Liver (tissue), 9 donors: ENCODE measurements around the gene MRPS11. TPM values are rescaled to one million over a fixed set of nuclear protein-coding genes. Genes with fewer than 3 reads are reported as not detected.
"Not testable (repeated sequence)": the region's sequence is repeated elsewhere in the genome, so short reads cannot be mapped to it uniquely, and the experiment has no call there.

ENCODE experiments used
- DNase-seq: peaks from one replicate; pipeline ENCODE4 v3.0.0-alpha.2; 2017; ENCODE audit warnings: low spot score
- H3K27ac ChIP-seq, 2 donors: one replicate each; pipeline ENCODE4 v1.7.0; 2013; ENCODE audit warnings: inconsistent platforms in 2 of 2, low read length in 2 of 2, control low read depth in 1 of 2, low read depth in 1 of 2, mild to moderate bottlenecking in 1 of 2
- H3K27me3 ChIP-seq, 4 donors: one replicate each; pipeline versions ENCODE4 v1.6.1 to v1.7.0; 2013; ENCODE audit warnings: low read length in 3 of 4, inconsistent platforms in 1 of 4, mild to moderate bottlenecking in 1 of 4, moderate library complexity in 1 of 4; ENCODE audit not compliant: control insufficient read depth in 4 of 4, insufficient read depth in 4 of 4
- H3K36me3 ChIP-seq, 4 donors: one replicate each; pipeline versions ENCODE4 v1.6.1 to v1.7.0; 2013; ENCODE audit warnings: low read length in 3 of 4, mild to moderate bottlenecking in 3 of 4, low read depth in 1 of 4, moderate library complexity in 1 of 4; ENCODE audit not compliant: control insufficient read depth in 4 of 4, insufficient read depth in 3 of 4
- H3K4me1 ChIP-seq, 4 donors: one replicate each; pipeline versions ENCODE4 v1.6.1 to v1.7.0; 2013; ENCODE audit warnings: low read length in 3 of 4, mild to moderate bottlenecking in 3 of 4, moderate library complexity in 1 of 4; ENCODE audit not compliant: control insufficient read depth in 4 of 4, insufficient read depth in 4 of 4
- H3K4me3 ChIP-seq, 3 donors: one replicate each; pipeline versions ENCODE4 v1.6.1 to v1.7.0; 2013; ENCODE audit warnings: low read length in 3 of 3, control low read depth in 1 of 3, low read depth in 1 of 3, mild to moderate bottlenecking in 1 of 3
- H3K9ac ChIP-seq, 2 donors: one replicate each; pipeline ENCODE4 v1.7.0; 2013; ENCODE audit warnings: low read length in 2 of 2, mild to moderate bottlenecking in 2 of 2, moderate library complexity in 2 of 2, control low read depth in 1 of 2, low read depth in 1 of 2
- H3K9me3 ChIP-seq, 4 donors: one replicate each; pipeline versions ENCODE4 v1.6.1 to v1.7.0; 2013; ENCODE audit warnings: low read length in 3 of 4; ENCODE audit not compliant: control insufficient read depth in 4 of 4
- EGR1 ChIP-seq, 2 donors: IDR thresholded peaks; 2 replicates each; pipeline ENCODE4 v1.6.1; 2016 to 2018; ENCODE audit warnings: antibody characterized with exemption in 2 of 2, low read depth in 2 of 2
- FOXA1 ChIP-seq: IDR thresholded peaks from 2 replicates; pipeline ENCODE4 v1.6.1; 2016; ENCODE audit warnings: antibody characterized with exemption
- FOXA2 ChIP-seq: IDR thresholded peaks from 2 replicates; pipeline ENCODE4 v1.6.1; 2016; ENCODE audit warnings: antibody characterized with exemption
- GABPA ChIP-seq, 2 donors: IDR thresholded peaks in 1 of 2; conservative IDR thresholded peaks in 1 of 2; 2 replicates each; pipeline ENCODE4 v1.6.1; 2016; ENCODE audit warnings: antibody characterized with exemption in 2 of 2, mild to moderate bottlenecking in 1 of 2, moderate library complexity in 1 of 2
- HNF4A ChIP-seq, 2 donors: conservative IDR thresholded peaks; 2 replicates each; pipeline ENCODE4 v1.6.1; 2016; ENCODE audit warnings: antibody characterized with exemption in 2 of 2, mild to moderate bottlenecking in 2 of 2
- HNF4G ChIP-seq: IDR thresholded peaks from 2 replicates; pipeline ENCODE4 v1.6.1; 2016; ENCODE audit warnings: antibody characterized with exemption
- JUND ChIP-seq, 2 donors: IDR thresholded peaks; 2 replicates each; pipeline ENCODE4 v1.6.1; 2016; ENCODE audit warnings: antibody characterized with exemption in 2 of 2
- NR2F2 ChIP-seq: IDR thresholded peaks from 2 replicates; pipeline ENCODE4 v1.6.1; 2016; ENCODE audit warnings: antibody characterized with exemption
- RAD21 ChIP-seq, 2 donors: IDR thresholded peaks; 2 replicates each; pipeline ENCODE4 v1.6.1; 2016; ENCODE audit warnings: antibody characterized with exemption in 2 of 2, mild to moderate bottlenecking in 2 of 2
- RXRA ChIP-seq, 2 donors: IDR thresholded peaks; 2 replicates each; pipeline ENCODE4 v1.6.1; 2017 to 2018; ENCODE audit warnings: antibody characterized with exemption in 2 of 2, mild to moderate bottlenecking in 1 of 2
- SP1 ChIP-seq: IDR thresholded peaks from 2 replicates; pipeline ENCODE4 v1.6.1; 2018; ENCODE audit warnings: antibody characterized with exemption, mild to moderate bottlenecking
- TAF1 ChIP-seq: conservative IDR thresholded peaks from 2 replicates; pipeline ENCODE4 v1.6.1; 2016; ENCODE audit warnings: antibody characterized with exemption, mild to moderate bottlenecking
- YY1 ChIP-seq: IDR thresholded peaks from 2 replicates; pipeline ENCODE4 v1.6.1; 2016; ENCODE audit warnings: antibody characterized with exemption, mild to moderate bottlenecking
- WGBS: extraction: QIAGEN DNeasy Blood & Tissue Kit; methylation state at CpG from one replicate; pipeline ENCODE4 v1.1.7; 2013; 5-methylcytosine and 5-hydroxymethylcytosine counted together
- polyA plus RNA-seq, 2 donors: library from polyadenylated mRNA; stranded (reverse) in 1 of 2; unstranded in 1 of 2; fragments of 200-250 nt in 1 of 2; fragments of >200 nt in 1 of 2; fragmentation: Nextera tagmentation in 1 of 2; extraction: Ambion mirVana in 1 of 2; gene quantifications; one replicate each; pipeline versions ENCODE4 v1.2.1 to v1.2.3, GENCODE V29; 2013 to 2015
- total RNA-seq, 2 donors: library from RNA; depleted of rRNA; stranded (reverse); fragments of >200 nt; gene quantifications; one replicate each; pipeline ENCODE4 v1.2.3, GENCODE V29; 2014
- TF ChIP-seq, protein P1 (sequence below): IDR thresholded peaks from 2 replicates; pipeline ENCODE4 v1.6.1; 2016; ENCODE audit warnings: antibody characterized with exemption
- TF ChIP-seq, protein P2 (sequence below): IDR thresholded peaks from 2 replicates; pipeline ENCODE4 v1.6.1; 2016; ENCODE audit warnings: antibody characterized with exemption
- TF ChIP-seq, protein P3 (sequence below): IDR thresholded peaks from 2 replicates; pipeline ENCODE4 v1.6.1; 2016; ENCODE audit warnings: antibody characterized with exemption
- TF ChIP-seq, protein P4 (sequence below): IDR thresholded peaks from 2 replicates; pipeline ENCODE4 v1.6.1; 2016; ENCODE audit warnings: antibody characterized with exemption, mild to moderate bottlenecking
- donor health status: healthy.
- donor health status: healthy.
- donor health status: healthy.
- donor health status: healthy.
- donor health status: healthy.

Gene MRPS11
- total and polyA plus RNA-seq, 4 donors: 20.5 to 54.4 (median 32.3) TPM

DNA sequence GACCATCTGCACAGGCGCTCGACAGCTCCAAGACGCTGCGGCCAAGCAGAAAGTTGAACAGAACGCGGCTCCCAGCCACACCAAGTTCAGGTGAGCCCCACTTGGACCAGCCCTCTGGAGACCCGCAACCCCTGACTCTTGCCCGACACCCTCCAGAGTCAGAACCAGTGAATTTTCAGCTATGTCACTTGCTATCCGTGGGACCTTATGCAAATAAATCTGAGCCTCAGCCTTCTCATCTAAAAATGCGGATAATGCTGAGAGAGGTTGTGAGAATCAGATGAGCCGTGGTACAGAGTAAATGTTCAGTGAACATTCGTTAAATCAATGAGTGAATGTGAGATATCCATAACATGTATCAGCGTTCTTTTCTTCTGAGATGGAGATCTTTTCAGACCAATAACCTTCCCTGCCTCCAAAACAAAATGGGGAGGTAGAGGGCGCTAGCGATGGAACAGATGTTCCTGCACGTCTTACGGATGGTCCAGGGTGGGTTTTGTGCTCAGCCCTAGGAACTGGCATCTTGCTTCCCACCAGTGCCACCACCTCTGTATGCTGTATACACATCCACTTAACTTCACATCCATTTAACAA, 524 bp downstream of the MRPS11 start:
- no peaks in the 10 kb centered on the region for H3K27me3 ChIP-seq
- H3K4me1 ChIP-seq: peaks cover 10 to 34% (median 27%) of the 10 kb centered on the region in 4 donors
- H3K36me3 ChIP-seq: peaks cover 0 to 29% (median 18%) of the 10 kb centered on the region in 4 donors
- DNase-seq: no peak
- H3K27ac ChIP-seq: peak overlapping the region; percentile 96 to 99
- 4% methylated on average over 17 of the region's 17 CpGs for WGBS
- H3K9ac ChIP-seq: peak overlapping the region; percentile 89 to 96
- no peaks in the 10 kb centered on the region for H3K9me3 ChIP-seq
- H3K4me3 ChIP-seq: peak overlapping the region; percentile 83 to 96 (median 96)
- TF ChIP-seq RXRA (IDR thresholded peaks at IDR 0.05) (no peak), HNF4A (conservative IDR thresholded peaks at IDR 0.05) (no peak), NR2F2 (no peak), HNF4G (no peak), FOXA2 (no peak), EGR1 (IDR thresholded peaks at IDR 0.05; ENCODE audit: low read depth in 2 of 2) (no peak), TAF1 (no peak), YY1 (no peak), JUND (IDR thresholded peaks at IDR 0.05) (no peak), GABPA (IDR thresholded peaks at IDR 0.05 in 1 of 2, conservative IDR thresholded peaks at IDR 0.05 in 1 of 2) (no peak), FOXA1 (no peak), SP1 (no peak), RAD21 (IDR thresholded peaks at IDR 0.05) (no peak)
- TF ChIP-seq, protein P1, sequence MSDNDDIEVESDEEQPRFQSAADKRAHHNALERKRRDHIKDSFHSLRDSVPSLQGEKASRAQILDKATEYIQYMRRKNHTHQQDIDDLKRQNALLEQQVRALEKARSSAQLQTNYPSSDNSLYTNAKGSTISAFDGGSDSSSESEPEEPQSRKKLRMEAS: no peak
- TF ChIP-seq, protein P2, sequence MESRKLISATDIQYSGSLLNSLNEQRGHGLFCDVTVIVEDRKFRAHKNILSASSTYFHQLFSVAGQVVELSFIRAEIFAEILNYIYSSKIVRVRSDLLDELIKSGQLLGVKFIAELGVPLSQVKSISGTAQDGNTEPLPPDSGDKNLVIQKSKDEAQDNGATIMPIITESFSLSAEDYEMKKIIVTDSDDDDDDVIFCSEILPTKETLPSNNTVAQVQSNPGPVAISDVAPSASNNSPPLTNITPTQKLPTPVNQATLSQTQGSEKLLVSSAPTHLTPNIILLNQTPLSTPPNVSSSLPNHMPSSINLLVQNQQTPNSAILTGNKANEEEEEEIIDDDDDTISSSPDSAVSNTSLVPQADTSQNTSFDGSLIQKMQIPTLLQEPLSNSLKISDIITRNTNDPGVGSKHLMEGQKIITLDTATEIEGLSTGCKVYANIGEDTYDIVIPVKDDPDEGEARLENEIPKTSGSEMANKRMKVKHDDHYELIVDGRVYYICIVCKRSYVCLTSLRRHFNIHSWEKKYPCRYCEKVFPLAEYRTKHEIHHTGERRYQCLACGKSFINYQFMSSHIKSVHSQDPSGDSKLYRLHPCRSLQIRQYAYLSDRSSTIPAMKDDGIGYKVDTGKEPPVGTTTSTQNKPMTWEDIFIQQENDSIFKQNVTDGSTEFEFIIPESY: no peak
- TF ChIP-seq, protein P3, sequence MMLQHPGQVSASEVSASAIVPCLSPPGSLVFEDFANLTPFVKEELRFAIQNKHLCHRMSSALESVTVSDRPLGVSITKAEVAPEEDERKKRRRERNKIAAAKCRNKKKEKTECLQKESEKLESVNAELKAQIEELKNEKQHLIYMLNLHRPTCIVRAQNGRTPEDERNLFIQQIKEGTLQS: no peak
- TF ChIP-seq, protein P4, sequence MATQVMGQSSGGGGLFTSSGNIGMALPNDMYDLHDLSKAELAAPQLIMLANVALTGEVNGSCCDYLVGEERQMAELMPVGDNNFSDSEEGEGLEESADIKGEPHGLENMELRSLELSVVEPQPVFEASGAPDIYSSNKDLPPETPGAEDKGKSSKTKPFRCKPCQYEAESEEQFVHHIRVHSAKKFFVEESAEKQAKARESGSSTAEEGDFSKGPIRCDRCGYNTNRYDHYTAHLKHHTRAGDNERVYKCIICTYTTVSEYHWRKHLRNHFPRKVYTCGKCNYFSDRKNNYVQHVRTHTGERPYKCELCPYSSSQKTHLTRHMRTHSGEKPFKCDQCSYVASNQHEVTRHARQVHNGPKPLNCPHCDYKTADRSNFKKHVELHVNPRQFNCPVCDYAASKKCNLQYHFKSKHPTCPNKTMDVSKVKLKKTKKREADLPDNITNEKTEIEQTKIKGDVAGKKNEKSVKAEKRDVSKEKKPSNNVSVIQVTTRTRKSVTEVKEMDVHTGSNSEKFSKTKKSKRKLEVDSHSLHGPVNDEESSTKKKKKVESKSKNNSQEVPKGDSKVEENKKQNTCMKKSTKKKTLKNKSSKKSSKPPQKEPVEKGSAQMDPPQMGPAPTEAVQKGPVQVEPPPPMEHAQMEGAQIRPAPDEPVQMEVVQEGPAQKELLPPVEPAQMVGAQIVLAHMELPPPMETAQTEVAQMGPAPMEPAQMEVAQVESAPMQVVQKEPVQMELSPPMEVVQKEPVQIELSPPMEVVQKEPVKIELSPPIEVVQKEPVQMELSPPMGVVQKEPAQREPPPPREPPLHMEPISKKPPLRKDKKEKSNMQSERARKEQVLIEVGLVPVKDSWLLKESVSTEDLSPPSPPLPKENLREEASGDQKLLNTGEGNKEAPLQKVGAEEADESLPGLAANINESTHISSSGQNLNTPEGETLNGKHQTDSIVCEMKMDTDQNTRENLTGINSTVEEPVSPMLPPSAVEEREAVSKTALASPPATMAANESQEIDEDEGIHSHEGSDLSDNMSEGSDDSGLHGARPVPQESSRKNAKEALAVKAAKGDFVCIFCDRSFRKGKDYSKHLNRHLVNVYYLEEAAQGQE: no peak

DNA sequence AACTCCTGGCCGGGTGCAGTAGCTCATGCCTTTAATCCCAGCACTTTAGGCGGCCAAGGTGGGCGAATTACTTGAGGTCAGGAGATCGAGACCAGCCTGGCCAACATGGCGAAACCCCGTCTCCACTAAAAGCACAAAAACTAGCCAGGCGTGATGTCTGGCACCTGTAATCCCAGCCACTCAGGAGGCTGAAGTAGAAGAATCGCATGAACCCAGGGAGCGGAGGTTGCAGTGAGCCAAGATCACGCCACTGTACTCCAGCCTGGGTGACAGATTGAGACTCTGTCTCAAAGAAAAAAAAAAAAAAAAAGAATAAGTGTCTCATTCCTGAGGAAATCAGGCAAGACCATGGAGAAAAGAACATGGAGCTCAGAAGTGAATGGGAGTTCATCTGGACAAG, 1.2 kb downstream of the MRPS11 start:
- DNase-seq, H3K27ac ChIP-seq, H3K9me3 ChIP-seq, H3K27me3 ChIP-seq, H3K9ac ChIP-seq: not testable (repeated sequence)
- Histone ChIP-seq H3K4me1 (peaks cover 10 to 34% (median 27%) of the 10 kb centered on the region in 4 donors), H3K4me3 (peak overlapping the region in 1 of 3 donors; percentile 83), H3K36me3 (peaks cover 0 to 29% (median 18%) of the 10 kb centered on the region in 4 donors)
- WGBS: 98% methylated on average over 10 of the region's 10 CpGs
